Fibroblast of lung (primary cell): Measurements from ENCODE around the gene SIK3.

ENCODE experiments used
- EZH2 ChIP-seq: IDR thresholded peaks from 2 replicates; pipeline ENCODE4 v1.5.1; 2012; ENCODE audit warnings: low read length, control low read depth, mild to moderate bottlenecking; ENCODE audit errors: missing control alignments
- TF ChIP-seq, protein P1 (sequence below), 2 donors: IDR thresholded peaks in 1 of 2; conservative IDR thresholded peaks in 1 of 2; 1 replicate in 1 of 2; 2 replicates in 1 of 2; pipeline ENCODE4 v1.5.1; 2011 to 2012; ENCODE audit warnings: low read length in 2 of 2, control low read depth in 1 of 2, inconsistent platforms in 1 of 2, low read depth in 1 of 2, mild to moderate bottlenecking in 1 of 2

DNA sequence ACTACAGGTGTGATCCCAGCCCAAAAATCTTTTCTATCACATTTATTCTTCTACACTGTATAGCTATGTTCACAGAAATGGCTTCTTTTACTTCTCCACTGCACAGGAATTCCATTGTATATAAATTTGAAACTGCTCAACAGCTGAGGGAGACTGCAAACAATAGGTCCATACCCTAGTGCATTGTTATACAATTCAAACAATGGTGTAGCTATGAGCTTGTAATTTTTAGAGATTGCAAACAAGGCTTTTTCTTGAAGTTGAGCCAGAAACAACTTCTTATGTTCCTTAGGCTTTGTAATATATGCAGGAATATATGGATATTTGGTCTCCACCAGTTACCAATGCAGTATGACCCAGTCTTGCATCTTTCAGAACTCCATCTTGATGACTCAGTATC lies 19.5 kb upstream of the SIK3 start:
- TF ChIP-seq, protein P1, sequence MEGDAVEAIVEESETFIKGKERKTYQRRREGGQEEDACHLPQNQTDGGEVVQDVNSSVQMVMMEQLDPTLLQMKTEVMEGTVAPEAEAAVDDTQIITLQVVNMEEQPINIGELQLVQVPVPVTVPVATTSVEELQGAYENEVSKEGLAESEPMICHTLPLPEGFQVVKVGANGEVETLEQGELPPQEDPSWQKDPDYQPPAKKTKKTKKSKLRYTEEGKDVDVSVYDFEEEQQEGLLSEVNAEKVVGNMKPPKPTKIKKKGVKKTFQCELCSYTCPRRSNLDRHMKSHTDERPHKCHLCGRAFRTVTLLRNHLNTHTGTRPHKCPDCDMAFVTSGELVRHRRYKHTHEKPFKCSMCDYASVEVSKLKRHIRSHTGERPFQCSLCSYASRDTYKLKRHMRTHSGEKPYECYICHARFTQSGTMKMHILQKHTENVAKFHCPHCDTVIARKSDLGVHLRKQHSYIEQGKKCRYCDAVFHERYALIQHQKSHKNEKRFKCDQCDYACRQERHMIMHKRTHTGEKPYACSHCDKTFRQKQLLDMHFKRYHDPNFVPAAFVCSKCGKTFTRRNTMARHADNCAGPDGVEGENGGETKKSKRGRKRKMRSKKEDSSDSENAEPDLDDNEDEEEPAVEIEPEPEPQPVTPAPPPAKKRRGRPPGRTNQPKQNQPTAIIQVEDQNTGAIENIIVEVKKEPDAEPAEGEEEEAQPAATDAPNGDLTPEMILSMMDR (conservative IDR thresholded peaks at IDR 0.05 in 1 of 2, IDR thresholded peaks at IDR 0.05 in 1 of 2; ENCODE audit: low read depth in 1 of 2, low read length in 2 of 2), result no peak
- TF ChIP-seq EZH2, result no peak
